ENCODE results near the gene RNF123. TPM values are rescaled to one million over a fixed set of nuclear protein-coding genes. Genes with fewer than 3 reads are reported as not detected.

RNF123 gene
- total and polyA plus RNA-seq, 2 donors (not counting 1 experiment from before 2014, with no cell fraction given) = 51.8 to 69.0 TPM

GRCh38 chr3:49659756-49660155 lies 29.6 kb upstream of the RNF123 start:
- H2AFZ ChIP-seq (ENCODE audit: insufficient read depth, low read depth, low read length, poor library complexity, severe bottlenecking) = no peak overlapping the region
- H3K9me3 ChIP-seq (ENCODE audit: control extremely low read depth in 1 of 3, control insufficient read depth in 2 of 3, insufficient read depth in 1 of 3, low read length in 2 of 3) = peaks cover 0 to 5% (median 0%) of the 10 kb centered on the region in 3 donors
- Mint-ChIP-seq H3K4me3 (no peak overlapping the region), H3K27ac (no peak overlapping the region), H3K4me1 (peaks cover 3% of the 10 kb centered on the region), H3K9me3 (ENCODE audit: insufficient read depth) (no peaks in the 10 kb centered on the region), H3K27me3 (peaks cover 5% of the 10 kb centered on the region)
- no peak for TF ChIP-seq CTCF (IDR thresholded peaks at IDR 0.05)
- no peak for TF ChIP-seq EZH2 (IDR thresholded peaks at IDR 0.05; ENCODE audit: borderline replicate concordance, insufficient read depth, low read depth, low read length, poor library complexity, severe bottlenecking)
- CTCF ChIA-PET = no interaction called here
- POLR2A ChIA-PET = no interaction called here
- peaks cover 0 to 5% (median 0%) of the 10 kb centered on the region in 4 experiments for H3K27me3 ChIP-seq (replicated peaks in 1 of 4; ENCODE audit: control extremely low read depth in 1 of 4, control insufficient read depth in 3 of 4, insufficient read depth in 4 of 4, low read length in 3 of 4)
- ATAC-seq (ENCODE audit: low read depth) (no peak), DNase-seq (no peak)
- H3K4me2 ChIP-seq (replicated peaks; ENCODE audit: low read depth, low read length, poor library complexity, severe bottlenecking) = no peak overlapping the region
- no peak overlapping the region for H3K4me3 ChIP-seq (ENCODE audit: control extremely low read depth in 1 of 5, extremely low read depth in 1 of 5, insufficient read depth in 1 of 5, low read depth in 2 of 5, low read length in 4 of 5)
- WGBS (ENCODE audit: insufficient coverage) = 72% methylated on average over 4 of the region's 4 CpGs
- H3K4me1 ChIP-seq (ENCODE audit: control insufficient read depth in 2 of 2, insufficient read depth in 2 of 2, low read length in 2 of 2) = peaks cover 0 to 9% of the 10 kb centered on the region in 2 donors
- no peak overlapping the region for H3K9ac ChIP-seq (ENCODE audit: low read length)
- H3K36me3 ChIP-seq (replicated peaks in 1 of 2; ENCODE audit: control extremely low read depth in 1 of 2, control insufficient read depth in 1 of 2, extremely low read depth in 1 of 2, insufficient read depth in 2 of 2, low read length in 1 of 2) = no peaks in the 10 kb centered on the region
- H3K27ac ChIP-seq (ENCODE audit: low read length in 2 of 2) = no peak overlapping the region
- intact Hi-C loops (cut with micrococcal nuclease) = no loop called here
- no peaks in the 10 kb centered on the region for H3K79me2 ChIP-seq (ENCODE audit: control insufficient read depth, insufficient read depth, low read length)
- no peaks in the 10 kb centered on the region for H4K20me1 ChIP-seq (ENCODE audit: control insufficient read depth, insufficient read depth, low read length, poor library complexity, severe bottlenecking)

GRCh38 chr3:49661281-49661680 lies 28.1 kb upstream of the RNF123 start:
- H3K4me2 ChIP-seq (replicated peaks; ENCODE audit: low read depth, low read length, poor library complexity, severe bottlenecking) = no peak overlapping the region
- H3K4me1 ChIP-seq (ENCODE audit: control insufficient read depth in 2 of 2, insufficient read depth in 2 of 2, low read length in 2 of 2) = no peaks in the 10 kb centered on the region
- intact Hi-C loops (cut with micrococcal nuclease) = no loop called here
- H4K20me1 ChIP-seq (ENCODE audit: control insufficient read depth, insufficient read depth, low read length, poor library complexity, severe bottlenecking) = no peaks in the 10 kb centered on the region
- peaks cover 0 to 5% (median 0%) of the 10 kb centered on the region in 4 experiments for H3K27me3 ChIP-seq (replicated peaks in 1 of 4; ENCODE audit: control extremely low read depth in 1 of 4, control insufficient read depth in 3 of 4, insufficient read depth in 4 of 4, low read length in 3 of 4)
- no peaks in the 10 kb centered on the region for H3K4me1 Mint-ChIP-seq
- H3K27me3 Mint-ChIP-seq = peaks cover 5% of the 10 kb centered on the region
- no peak overlapping the region for H3K27ac ChIP-seq (ENCODE audit: low read length in 2 of 2)
- TF ChIP-seq CTCF (IDR thresholded peaks at IDR 0.05) (no peak), EZH2 (IDR thresholded peaks at IDR 0.05; ENCODE audit: borderline replicate concordance, insufficient read depth, low read depth, low read length, poor library complexity, severe bottlenecking) (no peak)
- no peak overlapping the region for H3K27ac Mint-ChIP-seq
- H3K36me3 ChIP-seq (replicated peaks in 1 of 2; ENCODE audit: control extremely low read depth in 1 of 2, control insufficient read depth in 1 of 2, extremely low read depth in 1 of 2, insufficient read depth in 2 of 2, low read length in 1 of 2) = no peaks in the 10 kb centered on the region
- POLR2A ChIA-PET = no interaction called here
- ATAC-seq (ENCODE audit: low read depth) = no peak
- no peak overlapping the region for H3K4me3 ChIP-seq (ENCODE audit: control extremely low read depth in 1 of 5, extremely low read depth in 1 of 5, insufficient read depth in 1 of 5, low read depth in 2 of 5, low read length in 4 of 5)
- H3K4me3 Mint-ChIP-seq = no peak overlapping the region
- 95% methylated on average over 14 of the region's 14 CpGs for WGBS (ENCODE audit: insufficient coverage)
- no peaks in the 10 kb centered on the region for H3K9me3 Mint-ChIP-seq (ENCODE audit: insufficient read depth)
- CTCF ChIA-PET = no interaction called here
- no peaks in the 10 kb centered on the region for H3K9me3 ChIP-seq (ENCODE audit: control extremely low read depth in 1 of 3, control insufficient read depth in 2 of 3, insufficient read depth in 1 of 3, low read length in 2 of 3)
- no peak overlapping the region for H3K9ac ChIP-seq (ENCODE audit: low read length)
- DNase-seq = no peak
- H2AFZ ChIP-seq (ENCODE audit: insufficient read depth, low read depth, low read length, poor library complexity, severe bottlenecking) = no peak overlapping the region
- H3K79me2 ChIP-seq (ENCODE audit: control insufficient read depth, insufficient read depth, low read length) = no peaks in the 10 kb centered on the region
